ENCODE results near the gene CHP1. TPM values are rescaled to one million over a fixed set of nuclear protein-coding genes. Genes with fewer than 3 reads are reported as not detected.

Gene CHP1
- total and polyA plus RNA-seq, 9 of the 15 experiments (the other 6 are each of a cell fraction or from before 2014, with no cell fraction given): 31.7 to 83.4 (median 67.6) TPM

DNA sequence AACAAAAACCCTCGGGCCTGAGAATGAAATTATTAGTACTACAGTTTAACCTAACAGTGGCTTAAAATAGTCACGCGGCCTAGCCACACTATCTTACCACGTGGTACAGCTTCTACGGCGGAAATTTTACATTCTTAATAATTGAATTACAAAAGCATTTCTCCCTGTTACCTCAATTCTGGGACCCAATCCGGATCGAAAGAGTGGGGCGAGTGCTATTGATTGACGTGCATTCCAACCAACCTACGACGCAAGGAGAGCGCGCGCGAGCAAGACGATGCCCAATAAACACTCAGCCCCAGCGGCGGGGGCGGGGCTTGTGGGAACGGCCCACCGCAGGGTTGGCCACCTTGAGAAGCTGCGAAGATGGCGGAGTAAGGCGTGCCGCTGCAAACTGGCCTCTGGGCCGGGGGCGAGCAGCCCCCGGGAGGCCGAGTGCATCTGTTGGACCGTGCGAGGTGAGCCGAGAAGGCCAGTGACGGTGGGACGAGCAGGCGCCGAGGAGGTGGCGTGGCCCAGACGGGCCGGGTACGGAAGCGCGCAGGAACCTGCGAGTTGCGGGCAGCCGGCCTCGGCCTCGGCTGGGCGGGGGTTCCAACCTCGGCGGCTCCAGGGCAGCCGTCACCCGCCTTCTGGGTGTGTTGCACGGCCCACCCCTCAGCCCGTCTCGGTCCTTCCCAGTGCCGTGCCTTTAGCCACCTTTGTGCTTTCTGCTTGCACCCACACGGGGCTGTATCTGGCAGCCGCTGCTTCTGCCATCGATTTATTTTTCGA is 52.8 kb downstream of the CHP1 start (continued):
- TF ChIP-seq ZNF253 (CRISPR knock-in tag; conservative IDR thresholded peaks at IDR 0.05) (no peak), TEAD1 (CRISPR knock-in tag; IDR thresholded peaks at IDR 0.05) (peak in 1 of 2 experiments; percentile 26; a peak in 1 of 4 replicates), SRSF1 (IDR thresholded peaks at IDR 0.05; ENCODE audit: low read depth, low read length) (0 out of 2 replicates have a peak, but pooled peaks have one; percentile 45), CTBP1 (IDR thresholded peaks at IDR 0.05; ENCODE audit: borderline replicate concordance) (peak; percentile 26; the same call in 1 of the 2 replicates), U2AF1 (optimal IDR thresholded peaks at IDR 0.05; ENCODE audit: low read depth, low read length) (peak; percentile 81), RBBP5 (IDR thresholded peaks at IDR 0.05; ENCODE audit: borderline replicate concordance, insufficient read depth, low read length, poor library complexity, severe bottlenecking) (peak; percentile 96), TBL1XR1 (IDR thresholded peaks at IDR 0.05; ENCODE audit: low read length in 2 of 2) (no peak; a peak in 1 of 4 replicates), ARID4B (CRISPR knock-in tag; IDR thresholded peaks at IDR 0.05) (peak; percentile 59; the same call in 1 of the 2 replicates), SAP30 (IDR thresholded peaks at IDR 0.05; ENCODE audit: borderline replicate concordance, insufficient read depth, low read depth, low read length, poor library complexity, severe bottlenecking) (peak; percentile 86)
- TF ChIP-seq, protein P1, sequence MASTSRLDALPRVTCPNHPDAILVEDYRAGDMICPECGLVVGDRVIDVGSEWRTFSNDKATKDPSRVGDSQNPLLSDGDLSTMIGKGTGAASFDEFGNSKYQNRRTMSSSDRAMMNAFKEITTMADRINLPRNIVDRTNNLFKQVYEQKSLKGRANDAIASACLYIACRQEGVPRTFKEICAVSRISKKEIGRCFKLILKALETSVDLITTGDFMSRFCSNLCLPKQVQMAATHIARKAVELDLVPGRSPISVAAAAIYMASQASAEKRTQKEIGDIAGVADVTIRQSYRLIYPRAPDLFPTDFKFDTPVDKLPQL (IDR thresholded peaks at IDR 0.05; ENCODE audit: extremely low read depth, insufficient read length): no peak
- TF ChIP-seq, protein P2, sequence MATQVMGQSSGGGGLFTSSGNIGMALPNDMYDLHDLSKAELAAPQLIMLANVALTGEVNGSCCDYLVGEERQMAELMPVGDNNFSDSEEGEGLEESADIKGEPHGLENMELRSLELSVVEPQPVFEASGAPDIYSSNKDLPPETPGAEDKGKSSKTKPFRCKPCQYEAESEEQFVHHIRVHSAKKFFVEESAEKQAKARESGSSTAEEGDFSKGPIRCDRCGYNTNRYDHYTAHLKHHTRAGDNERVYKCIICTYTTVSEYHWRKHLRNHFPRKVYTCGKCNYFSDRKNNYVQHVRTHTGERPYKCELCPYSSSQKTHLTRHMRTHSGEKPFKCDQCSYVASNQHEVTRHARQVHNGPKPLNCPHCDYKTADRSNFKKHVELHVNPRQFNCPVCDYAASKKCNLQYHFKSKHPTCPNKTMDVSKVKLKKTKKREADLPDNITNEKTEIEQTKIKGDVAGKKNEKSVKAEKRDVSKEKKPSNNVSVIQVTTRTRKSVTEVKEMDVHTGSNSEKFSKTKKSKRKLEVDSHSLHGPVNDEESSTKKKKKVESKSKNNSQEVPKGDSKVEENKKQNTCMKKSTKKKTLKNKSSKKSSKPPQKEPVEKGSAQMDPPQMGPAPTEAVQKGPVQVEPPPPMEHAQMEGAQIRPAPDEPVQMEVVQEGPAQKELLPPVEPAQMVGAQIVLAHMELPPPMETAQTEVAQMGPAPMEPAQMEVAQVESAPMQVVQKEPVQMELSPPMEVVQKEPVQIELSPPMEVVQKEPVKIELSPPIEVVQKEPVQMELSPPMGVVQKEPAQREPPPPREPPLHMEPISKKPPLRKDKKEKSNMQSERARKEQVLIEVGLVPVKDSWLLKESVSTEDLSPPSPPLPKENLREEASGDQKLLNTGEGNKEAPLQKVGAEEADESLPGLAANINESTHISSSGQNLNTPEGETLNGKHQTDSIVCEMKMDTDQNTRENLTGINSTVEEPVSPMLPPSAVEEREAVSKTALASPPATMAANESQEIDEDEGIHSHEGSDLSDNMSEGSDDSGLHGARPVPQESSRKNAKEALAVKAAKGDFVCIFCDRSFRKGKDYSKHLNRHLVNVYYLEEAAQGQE (IDR thresholded peaks at IDR 0.05; ENCODE audit: borderline replicate concordance): 0 out of 2 replicates have a peak, but pooled peaks have one; percentile 23
- TF ChIP-seq, protein P2 (CRISPR knock-in tag; IDR thresholded peaks at IDR 0.05; ENCODE audit: low read depth): peak; percentile 52; the same call in 1 of the 2 replicates

Measured in K562 (cell line).